ENCODE data around the gene ALDH3B2. TPM values are rescaled to one million over a fixed set of nuclear protein-coding genes. Genes with fewer than 3 reads are reported as not detected.
"Not testable (repeated sequence)": the region's sequence is repeated elsewhere in the genome, so short reads cannot be mapped to it uniquely, and the experiment has no call there.

ALDH3B2 gene
- total RNA-seq, 3 donors from 2014 or later, result 0.32 to 62.3 (median 44.1) TPM

- H3K27me3 ChIP-seq, result peaks cover 0 to 25% of the 10 kb centered on the region in 2 donors
- intact Hi-C loops (cut with DNase I; ENCODE audit: low total_unique reads), result no loop called here
- no peak for DNase-seq (ENCODE audit: low spot score in 2 of 2)
- H3K4me3 ChIP-seq, result no peak within 1 kb of the TSS
- H3K27ac ChIP-seq, result no peak within 1 kb of the TSS
- no peaks in the 10 kb centered on the region for H3K9me3 ChIP-seq
- TF ChIP-seq POLR2A (IDR thresholded peaks at IDR 0.05), result no peak
- TF ChIP-seq POLR2AphosphoS5 (IDR thresholded peaks at IDR 0.05), result no peak
- TF ChIP-seq CTCF (IDR thresholded peaks at IDR 0.05), result no peak
- no peaks in the 10 kb centered on the region for H3K4me1 ChIP-seq
- no peaks in the 10 kb centered on the region for H3K36me3 ChIP-seq
Measured at GRCh38 chr11:67639438-67639859, 35.0 kb downstream of the ALDH3B2 start, which contains the start of gene TBX10. TSS of gene TBX10 (minus strand) at chr11:67639763. CDS start at chr11:67639472, 291 bp downstream.

GRCh38 chr11:67638535-67639437 is 35.6 kb downstream of the ALDH3B2 start:
- no peak overlapping the region for H3K4me3 ChIP-seq
- intact Hi-C loops (cut with DNase I; ENCODE audit: low total_unique reads), result no loop called here
- peaks cover 0 to 25% of the 10 kb centered on the region in 2 donors for H3K27me3 ChIP-seq
- H3K9me3 ChIP-seq, result no peaks in the 10 kb centered on the region
- DNase-seq (ENCODE audit: low spot score in 2 of 2), result no peak
- H3K36me3 ChIP-seq, result no peaks in the 10 kb centered on the region
- TF ChIP-seq POLR2A (IDR thresholded peaks at IDR 0.05) (no peak), CTCF (IDR thresholded peaks at IDR 0.05) (no peak), POLR2AphosphoS5 (IDR thresholded peaks at IDR 0.05) (no peak)
- no peaks in the 10 kb centered on the region for H3K4me1 ChIP-seq
- no peak overlapping the region for H3K27ac ChIP-seq

- H3K4me3 ChIP-seq; H3K27ac ChIP-seq; DNase-seq (ENCODE audit: low spot score in 2 of 2); H3K36me3 ChIP-seq; H3K4me1 ChIP-seq; intact Hi-C loops (cut with DNase I; ENCODE audit: low total_unique reads); H3K9me3 ChIP-seq: not testable (repeated sequence)
- peaks cover 0 to 25% of the 10 kb centered on the region in 2 donors for H3K27me3 ChIP-seq
Measured at GRCh38 chr11:67637441-67637840, 37.0 kb downstream of the ALDH3B2 start.

GRCh38 chr11:67636962-67637361 is 37.5 kb downstream of the ALDH3B2 start:
- H3K36me3 ChIP-seq, result no peaks in the 10 kb centered on the region

GRCh38 chr11:67635231-67635521 is 39.2 kb downstream of the ALDH3B2 start:
- Histone ChIP-seq H3K4me1 (no peaks in the 10 kb centered on the region), H3K4me3 (no peak overlapping the region), H3K27ac (no peak overlapping the region), H3K9me3 (no peaks in the 10 kb centered on the region), H3K36me3 (no peaks in the 10 kb centered on the region), H3K27me3 (peaks cover 0 to 13% of the 10 kb centered on the region in 2 donors)
- DNase-seq (ENCODE audit: low spot score in 2 of 2), result no peak
- TF ChIP-seq POLR2A (IDR thresholded peaks at IDR 0.05) (no peak), CTCF (IDR thresholded peaks at IDR 0.05) (no peak), POLR2AphosphoS5 (IDR thresholded peaks at IDR 0.05) (no peak)
- intact Hi-C loops (cut with DNase I; ENCODE audit: low total_unique reads), result no loop called here

More at GRCh38 chr11:67636962-67637361, 37.5 kb downstream of the ALDH3B2 start:
- intact Hi-C loops (cut with DNase I; ENCODE audit: low total_unique reads), result no loop called here
- Histone ChIP-seq H3K27ac (no peak overlapping the region), H3K9me3 (no peaks in the 10 kb centered on the region), H3K4me1 (no peaks in the 10 kb centered on the region), H3K27me3 (peaks cover 0 to 25% of the 10 kb centered on the region in 2 donors), H3K4me3 (no peak overlapping the region)
- TF ChIP-seq CTCF (IDR thresholded peaks at IDR 0.05), result no peak
- TF ChIP-seq POLR2AphosphoS5 (IDR thresholded peaks at IDR 0.05), result no peak
- no peak for TF ChIP-seq POLR2A (IDR thresholded peaks at IDR 0.05)
- no peak for DNase-seq (ENCODE audit: low spot score in 2 of 2)

All from breast epithelium (tissue), 4 donors.